Bone marrow (tissue), 2 donors: ENCODE data around the gene MXD1.
"Not testable (repeated sequence)": the region's sequence is repeated elsewhere in the genome, so short reads cannot be mapped to it uniquely, and the experiment has no call there.

ENCODE experiments used
- DNase-seq, 2 donors: peaks; one replicate each; lab custom pipeline; 2025; lab: John Stamatoyannopoulos, UW

The MXD1 gene, protein sequence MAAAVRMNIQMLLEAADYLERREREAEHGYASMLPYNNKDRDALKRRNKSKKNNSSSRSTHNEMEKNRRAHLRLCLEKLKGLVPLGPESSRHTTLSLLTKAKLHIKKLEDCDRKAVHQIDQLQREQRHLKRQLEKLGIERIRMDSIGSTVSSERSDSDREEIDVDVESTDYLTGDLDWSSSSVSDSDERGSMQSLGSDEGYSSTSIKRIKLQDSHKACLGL

DNA sequence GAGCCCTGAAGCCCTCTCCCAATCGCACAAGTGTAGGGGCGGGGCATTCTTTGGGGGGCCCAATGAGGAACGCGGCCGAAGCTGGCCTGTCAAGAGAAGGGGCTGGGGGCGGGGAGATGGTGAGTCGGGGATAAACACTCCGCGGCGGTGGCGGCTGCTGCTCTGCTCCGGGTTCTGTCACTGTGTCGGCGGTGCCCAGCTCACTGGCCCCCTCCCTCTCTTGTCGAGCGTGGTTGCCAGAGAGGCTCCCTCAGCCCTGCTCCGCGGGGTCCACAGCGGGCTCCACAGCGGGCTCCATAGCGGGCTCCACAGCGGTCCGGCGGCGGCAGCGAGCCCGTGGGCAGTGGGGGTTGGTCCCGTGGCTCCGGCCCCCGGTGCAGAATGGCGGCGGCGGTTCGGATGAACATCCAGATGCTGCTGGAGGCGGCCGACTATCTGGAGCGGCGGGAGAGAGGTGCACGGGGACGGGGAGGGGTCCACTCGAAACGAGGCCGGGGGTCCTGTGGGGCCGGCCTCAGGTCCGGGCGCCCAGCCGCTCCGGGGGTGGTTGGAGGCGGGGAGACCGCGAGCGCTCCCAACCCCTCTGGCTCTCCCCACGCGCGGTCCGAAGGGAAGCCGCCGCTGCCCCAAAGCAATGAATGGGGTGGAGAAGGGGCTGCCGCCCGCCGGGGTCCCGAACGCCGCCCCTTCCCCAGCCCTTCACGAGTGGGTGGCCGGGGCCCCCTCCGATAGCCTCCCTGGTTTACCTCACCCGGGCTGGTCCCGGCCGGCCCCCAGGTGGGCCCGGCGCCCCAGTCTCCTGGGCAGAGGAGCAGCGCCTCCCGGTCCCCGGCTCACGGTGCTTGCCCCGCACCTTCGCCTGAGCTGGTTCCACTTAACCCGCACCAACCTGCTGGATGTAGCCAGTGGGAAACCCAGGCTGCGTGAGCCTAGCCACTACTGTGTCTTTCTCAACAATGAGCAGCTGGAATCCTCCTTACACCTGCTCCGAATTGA lies at the start of gene MXD1:
Gene MXD1, plus strand, starts transcription at position 160 of the 996 bp plus-strand sequence. Its CDS starts 222 bp downstream, at position 382.
- DNase-seq: peak in 1 of 2 donors; percentile 97

GRCh38 chr2:69888451-69888850 lies 26.5 kb upstream of the MXD1 start:
- DNase-seq: no peak

- DNase-seq: no peak
Measured at GRCh38 chr2:69889302-69889701, 25.6 kb upstream of the MXD1 start.

- no peak for DNase-seq
Measured at GRCh38 chr2:69890881-69891280, 24.0 kb upstream of the MXD1 start.

- DNase-seq: not testable (repeated sequence)
Measured at GRCh38 chr2:69892838-69893424, 22.0 kb upstream of the MXD1 start.

GRCh38 chr2:69893684-69894551 lies 21.0 kb upstream of the MXD1 start, which contains the start of gene SNRNP27:
SNRNP27 (plus strand) TSS chr2:69893956; CDS start chr2:69893985, 29 bp downstream.
- peak; percentile 56 to 58 for DNase-seq

DNA sequence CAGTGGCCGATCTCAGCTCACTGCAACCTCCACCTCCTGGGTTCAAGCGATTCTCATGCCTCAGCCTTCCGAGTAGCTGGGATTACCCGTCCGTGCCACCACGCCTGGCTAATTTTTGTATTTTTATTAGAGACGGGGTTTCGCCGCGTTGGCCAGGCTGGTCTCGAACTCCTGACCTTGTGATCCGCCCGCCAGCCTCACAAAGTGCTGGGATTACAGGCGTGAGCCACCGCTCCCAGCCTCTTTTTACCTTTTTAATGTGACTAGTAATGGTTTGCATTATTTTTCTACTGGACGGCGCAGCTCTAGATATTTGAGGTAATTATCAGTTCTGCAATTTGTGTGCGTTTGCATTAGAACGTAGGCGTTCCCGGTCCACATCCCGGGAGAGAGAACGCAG lies 20.2 kb upstream of the MXD1 start:
- not testable (repeated sequence) for DNase-seq

- peak in 1 of 2 donors; percentile 89 for DNase-seq
Measured at GRCh38 chr2:69902213-69902922, 12.5 kb upstream of the MXD1 start.

DNA sequence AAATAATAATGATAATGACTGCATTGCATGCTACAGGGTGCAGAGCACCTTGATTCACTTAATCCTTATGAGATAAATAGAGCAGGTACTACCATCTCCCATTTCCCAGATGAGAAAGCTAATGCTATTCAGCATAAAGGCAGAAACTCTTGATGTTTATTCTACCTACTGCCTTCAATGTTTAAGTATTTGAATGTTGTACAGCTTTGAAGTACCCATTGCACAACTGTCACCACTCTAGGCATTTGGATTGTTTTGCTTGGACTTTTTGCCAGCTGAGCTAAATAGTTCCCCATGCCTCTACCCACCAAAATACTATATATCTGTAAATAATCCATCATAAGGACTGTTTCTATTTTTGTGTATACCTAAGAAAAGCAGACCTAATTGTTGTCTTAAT lies 7.7 kb upstream of the MXD1 start:
- DNase-seq: no peak

GRCh38 chr2:69911985-69912563 lies 2.8 kb upstream of the MXD1 start:
- peak in 1 of 2 donors; percentile 70 for DNase-seq

- DNase-seq: peak; percentile 97 to 100
Measured at GRCh38 chr2:69914164-69914949, 552 bp upstream of the MXD1 start.

DNA sequence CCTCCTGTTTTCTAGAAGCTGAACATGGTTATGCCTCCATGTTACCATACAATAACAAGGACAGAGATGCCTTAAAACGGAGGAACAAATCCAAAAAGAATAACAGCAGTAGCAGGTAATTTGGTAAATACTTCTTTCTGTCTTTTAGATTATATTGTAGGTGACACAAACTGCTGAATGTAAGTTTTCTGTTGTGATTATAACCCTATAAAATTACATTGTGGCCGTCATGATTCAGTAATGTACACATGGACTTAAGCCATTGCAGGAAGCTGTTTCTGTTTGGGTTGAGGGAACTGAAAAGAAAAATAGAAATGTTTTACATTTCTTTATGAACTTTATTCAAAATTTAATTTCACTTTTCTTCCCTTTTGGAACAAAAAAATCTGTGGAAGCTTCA lies 1.2 kb downstream of the MXD1 start:
- DNase-seq: no peak

DNA sequence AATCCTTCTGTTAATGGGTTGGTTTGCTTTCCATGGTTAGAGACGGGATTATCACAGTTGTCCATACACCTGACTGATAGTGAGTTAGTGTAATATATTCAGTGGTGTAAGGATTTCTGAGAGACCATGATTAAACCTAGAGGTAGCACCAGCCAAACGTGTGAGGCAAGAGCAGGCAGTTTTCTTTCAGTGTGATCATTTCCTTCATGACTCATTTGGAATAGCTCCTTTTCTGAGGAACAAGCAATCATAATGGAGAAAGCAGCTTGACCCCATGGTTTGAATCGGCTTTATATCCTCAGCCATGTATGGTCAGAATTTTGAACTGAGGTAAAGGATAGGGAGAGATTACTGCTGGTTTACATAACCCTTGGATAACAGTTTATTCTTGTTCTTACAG lies 2.9 kb downstream of the MXD1 start:
- peak in 1 of 2 donors; percentile 19 for DNase-seq

DNA sequence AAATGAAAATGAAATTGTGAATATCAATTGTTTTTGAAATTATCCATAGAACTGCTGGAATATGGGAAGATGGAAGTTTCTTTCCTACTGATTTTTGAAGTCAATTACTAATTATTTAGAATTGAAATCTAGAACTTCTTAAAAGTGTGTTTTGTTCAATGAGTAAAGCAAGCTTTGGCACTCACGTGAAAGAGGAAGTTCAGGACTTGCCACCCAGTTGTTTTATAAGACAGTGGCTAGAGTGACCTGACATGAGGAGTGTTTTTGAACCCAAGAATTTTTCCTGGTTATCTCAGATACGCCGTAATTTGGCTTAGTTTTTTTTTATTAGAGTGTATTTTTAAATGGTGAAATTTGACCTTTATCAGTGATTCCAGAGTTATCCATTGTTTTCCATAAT lies 3.5 kb downstream of the MXD1 start:
- peak in 1 of 2 donors; percentile 32 for DNase-seq

- DNase-seq: no peak
Measured at GRCh38 chr2:69923116-69923515, 8.2 kb downstream of the MXD1 start.

- no peak for DNase-seq
Measured at GRCh38 chr2:69926849-69927515, 12.1 kb downstream of the MXD1 start.

GRCh38 chr2:69931832-69932595 lies 17.1 kb downstream of the MXD1 start:
- DNase-seq: no peak

GRCh38 chr2:69932596-69932922 lies 17.6 kb downstream of the MXD1 start:
- DNase-seq: no peak
